ENCODE measurements around the gene RORC. TPM values are rescaled to one million over a fixed set of nuclear protein-coding genes. Genes with fewer than 3 reads are reported as not detected.
A peak's percentile ranks its signal among the peaks of the same experiment; 100 is the strongest.
"Not testable (repeated sequence)": the region's sequence is repeated elsewhere in the genome, so short reads cannot be mapped to it uniquely, and the experiment has no call there.

RORC gene
- total and polyA plus RNA-seq, 4 donors = 7.6 to 24.7 (median 9.6) TPM

GRCh38 chr1:151775894-151776664 is 55.5 kb downstream of the RORC start:
- Histone ChIP-seq H3K4me1 (ENCODE audit: control insufficient read depth in 5 of 5, insufficient read depth in 5 of 5, low read length in 5 of 5) (no peaks in the 10 kb centered on the region), H3K27ac (ENCODE audit: low read depth in 1 of 2, low read length in 1 of 2) (no peak overlapping the region), H3K27me3 (ENCODE audit: control insufficient read depth in 3 of 3, insufficient read depth in 3 of 3, low read length in 2 of 3) (no peaks in the 10 kb centered on the region), H3K4me3 (no peak overlapping the region), H3K9me3 (ENCODE audit: control insufficient read depth in 4 of 4, insufficient read depth in 3 of 4, low read length in 3 of 4) (no peaks in the 10 kb centered on the region), H3K36me3 (ENCODE audit: control insufficient read depth in 4 of 4, insufficient read depth in 4 of 4, low read length in 4 of 4) (peaks cover 0 to 8% (median 4%) of the 10 kb centered on the region in 4 donors), H3K9ac (ENCODE audit: insufficient read depth in 1 of 2, low read length in 2 of 2) (no peak overlapping the region)
- TF ChIP-seq CTCF (IDR thresholded peaks at IDR 0.05; ENCODE audit: control extremely low read depth, extremely low read depth) = no peak
- DNase-seq = no peak
- WGBS, 2 donors = 96 to 97% methylated on average over 7 of the region's 7 CpGs
- no peak for ATAC-seq (ENCODE audit: insufficient read depth, low FRiP score)

- no peak for TF ChIP-seq CTCF (IDR thresholded peaks at IDR 0.05; ENCODE audit: control extremely low read depth, extremely low read depth)
- Histone ChIP-seq H3K4me3 (no peak overlapping the region), H3K27ac (ENCODE audit: low read depth in 1 of 2, low read length in 1 of 2) (no peak overlapping the region), H3K4me1 (ENCODE audit: control insufficient read depth in 5 of 5, insufficient read depth in 5 of 5, low read length in 5 of 5) (no peaks in the 10 kb centered on the region), H3K36me3 (ENCODE audit: control insufficient read depth in 4 of 4, insufficient read depth in 4 of 4, low read length in 4 of 4) (peaks cover 0 to 8% (median 3%) of the 10 kb centered on the region in 4 donors), H3K9ac (ENCODE audit: insufficient read depth in 1 of 2, low read length in 2 of 2) (no peak overlapping the region), H3K27me3 (ENCODE audit: control insufficient read depth in 3 of 3, insufficient read depth in 3 of 3, low read length in 2 of 3) (no peaks in the 10 kb centered on the region), H3K9me3 (ENCODE audit: control insufficient read depth in 4 of 4, insufficient read depth in 3 of 4, low read length in 3 of 4) (no peaks in the 10 kb centered on the region)
- WGBS, 2 donors = 73 to 91% methylated on average over 3 of the region's 3 CpGs
- ATAC-seq (ENCODE audit: insufficient read depth, low FRiP score) (no peak), DNase-seq (no peak)
These were observed 57.2 kb downstream of the RORC start for GRCh38 chr1:151774256-151774922.

- H3K9ac ChIP-seq (ENCODE audit: insufficient read depth in 1 of 2, low read length in 2 of 2) = no peak overlapping the region
- no peaks in the 10 kb centered on the region for H3K27me3 ChIP-seq (ENCODE audit: control insufficient read depth in 3 of 3, insufficient read depth in 3 of 3, low read length in 2 of 3)
- DNase-seq (no peak), ATAC-seq (ENCODE audit: insufficient read depth, low FRiP score) (no peak)
- H3K9me3 ChIP-seq (ENCODE audit: control insufficient read depth in 4 of 4, insufficient read depth in 3 of 4, low read length in 3 of 4) = no peaks in the 10 kb centered on the region
- no peak for TF ChIP-seq CTCF (IDR thresholded peaks at IDR 0.05; ENCODE audit: control extremely low read depth, extremely low read depth)
- WGBS, 2 donors = 82 to 88% methylated on average over 5 of the region's 5 CpGs
- peaks cover 0 to 8% (median 3%) of the 10 kb centered on the region in 4 donors for H3K36me3 ChIP-seq (ENCODE audit: control insufficient read depth in 4 of 4, insufficient read depth in 4 of 4, low read length in 4 of 4)
- no peak overlapping the region for H3K4me3 ChIP-seq
- H3K4me1 ChIP-seq (ENCODE audit: control insufficient read depth in 5 of 5, insufficient read depth in 5 of 5, low read length in 5 of 5) = no peaks in the 10 kb centered on the region
- no peak overlapping the region for H3K27ac ChIP-seq (ENCODE audit: low read depth in 1 of 2, low read length in 1 of 2)
These were observed 57.9 kb downstream of the RORC start for GRCh38 chr1:151773702-151774101.

GRCh38 chr1:151769270-151769669 is 62.3 kb downstream of the RORC start:
- peak overlapping the region in 1 of 2 donors; percentile 31 for H3K27ac ChIP-seq (ENCODE audit: low read depth in 1 of 2, low read length in 1 of 2)
- WGBS, 2 donors = 88 to 91% methylated on average over 26 to 34 of the region's 34 CpGs
- H3K9me3 ChIP-seq (ENCODE audit: control insufficient read depth in 4 of 4, insufficient read depth in 3 of 4, low read length in 3 of 4); DNase-seq; H3K4me1 ChIP-seq (ENCODE audit: control insufficient read depth in 5 of 5, insufficient read depth in 5 of 5, low read length in 5 of 5); H3K4me3 ChIP-seq; H3K36me3 ChIP-seq (ENCODE audit: control insufficient read depth in 4 of 4, insufficient read depth in 4 of 4, low read length in 4 of 4); ATAC-seq (ENCODE audit: insufficient read depth, low FRiP score); H3K27me3 ChIP-seq (ENCODE audit: control insufficient read depth in 3 of 3, insufficient read depth in 3 of 3, low read length in 2 of 3); H3K9ac ChIP-seq (ENCODE audit: insufficient read depth in 1 of 2, low read length in 2 of 2): not testable (repeated sequence)

- not testable (repeated sequence) for H3K4me3 ChIP-seq; H3K9me3 ChIP-seq (ENCODE audit: control insufficient read depth in 4 of 4, insufficient read depth in 3 of 4, low read length in 3 of 4); H3K36me3 ChIP-seq (ENCODE audit: control insufficient read depth in 4 of 4, insufficient read depth in 4 of 4, low read length in 4 of 4); H3K27me3 ChIP-seq (ENCODE audit: control insufficient read depth in 3 of 3, insufficient read depth in 3 of 3, low read length in 2 of 3); ATAC-seq (ENCODE audit: insufficient read depth, low FRiP score); H3K9ac ChIP-seq (ENCODE audit: insufficient read depth in 1 of 2, low read length in 2 of 2)
- peak; percentile 39 to 73 (median 58) for DNase-seq
- peaks cover 0 to 14% (median 7%) of the 10 kb centered on the region in 5 donors for H3K4me1 ChIP-seq (ENCODE audit: control insufficient read depth in 5 of 5, insufficient read depth in 5 of 5, low read length in 5 of 5)
- WGBS, 2 donors = 38 to 45% methylated on average over 2 of the region's 7 CpGs
- peak overlapping the region in 1 of 2 donors; percentile 86 for H3K27ac ChIP-seq (ENCODE audit: low read depth in 1 of 2, low read length in 1 of 2)
These were observed 63.1 kb downstream of the RORC start for GRCh38 chr1:151768351-151769066.

All from lung (tissue), 12 donors.